ENCODE measurements around the gene LUM. TPM values are rescaled to one million over a fixed set of nuclear protein-coding genes. Genes with fewer than 3 reads are reported as not detected.

LUM gene
- total RNA-seq, 2 experiments from 2014 or later: not detected

DNA sequence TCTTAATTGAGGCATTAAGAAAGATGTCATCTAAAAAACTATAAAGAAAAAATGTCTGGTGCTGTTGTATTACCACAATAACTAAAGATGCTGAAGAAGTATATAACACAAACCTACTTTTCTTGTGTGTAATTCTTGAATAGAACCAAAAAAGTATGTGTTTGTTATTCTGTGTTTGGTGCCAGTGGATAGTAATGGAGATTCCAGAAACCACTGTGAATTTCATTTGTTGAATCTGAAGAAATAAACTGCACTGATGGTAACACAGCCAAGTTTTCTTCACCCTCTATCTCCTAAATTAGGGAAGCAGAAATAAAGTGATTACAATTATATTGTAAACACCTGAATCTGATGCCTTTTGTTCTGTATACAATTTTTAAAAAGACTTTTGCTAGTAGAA is 40.4 kb downstream of the LUM start:
- TF ChIP-seq CTCF (IDR thresholded peaks at IDR 0.05): no peak
- H3K9me3 Mint-ChIP-seq: no peaks in the 10 kb centered on the region
- POLR2A ChIA-PET: no interaction called here
- H3K27ac Mint-ChIP-seq: no peak overlapping the region
- peaks cover 1% of the 10 kb centered on the region for H3K27me3 Mint-ChIP-seq
- no peak for DNase-seq
- H3K36me3 Mint-ChIP-seq (ENCODE audit: low read depth): no peaks in the 10 kb centered on the region
- ATAC-seq: no peak
- H3K4me3 Mint-ChIP-seq: no peak overlapping the region
- intact Hi-C loops (cut with micrococcal nuclease): no loop called here
- CTCF ChIA-PET: no interaction called here
- no peaks in the 10 kb centered on the region for H3K4me1 Mint-ChIP-seq (ENCODE audit: low read depth)

DNA sequence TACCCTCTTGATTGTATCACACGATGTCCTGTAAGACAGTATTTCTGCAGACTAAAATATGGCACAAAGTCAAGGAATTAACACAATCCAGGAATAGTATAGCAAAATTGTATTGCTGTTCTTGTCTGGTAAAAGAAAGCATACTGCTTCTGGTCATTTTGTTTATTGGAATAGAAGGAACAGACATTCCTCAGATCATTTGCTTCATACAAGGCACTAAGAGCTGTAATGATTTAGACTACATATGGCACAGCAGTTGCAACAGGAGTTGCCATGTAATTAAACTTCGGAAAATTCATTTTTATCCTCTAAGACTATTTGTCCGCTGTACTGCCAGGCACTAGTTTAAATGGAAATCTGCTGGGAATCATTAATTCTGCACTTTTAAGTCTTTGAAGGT is 45.9 kb downstream of the LUM start:
- intact Hi-C loops (cut with micrococcal nuclease): no loop called here
- no peaks in the 10 kb centered on the region for H3K4me1 Mint-ChIP-seq (ENCODE audit: low read depth)
- ChIA-PET CTCF (no interaction called here), POLR2A (no interaction called here)
- no peaks in the 10 kb centered on the region for H3K9me3 Mint-ChIP-seq
- no peak overlapping the region for H3K4me3 Mint-ChIP-seq
- no peak for TF ChIP-seq CTCF (IDR thresholded peaks at IDR 0.05)
- ATAC-seq: no peak
- peaks cover 1% of the 10 kb centered on the region for H3K27me3 Mint-ChIP-seq
- H3K36me3 Mint-ChIP-seq (ENCODE audit: low read depth): no peaks in the 10 kb centered on the region
- H3K27ac Mint-ChIP-seq: no peak overlapping the region
- DNase-seq: no peak

DNA sequence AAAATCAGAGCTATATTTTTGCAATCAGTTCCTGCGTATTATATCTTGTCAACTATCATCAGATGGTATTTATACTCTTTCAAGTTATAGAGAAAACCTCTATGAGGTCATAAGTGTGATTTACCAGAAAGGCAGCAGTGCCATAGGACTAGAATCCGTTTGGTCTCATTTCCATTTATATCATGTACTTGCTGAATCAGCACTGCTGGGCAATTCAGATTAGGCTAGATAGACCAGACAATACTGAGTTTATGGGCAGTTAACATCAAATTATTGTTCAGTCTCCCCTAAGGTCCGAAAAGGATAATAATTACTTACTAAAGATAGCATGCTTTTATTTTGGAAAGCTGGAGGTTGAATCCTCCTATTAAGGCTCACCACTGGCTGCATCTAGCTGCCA is 46.7 kb downstream of the LUM start:
- H3K4me1 Mint-ChIP-seq (ENCODE audit: low read depth): no peaks in the 10 kb centered on the region
- DNase-seq (no peak), ATAC-seq (no peak)
- POLR2A ChIA-PET: no interaction called here
- H3K27ac Mint-ChIP-seq: no peak overlapping the region
- no peak overlapping the region for H3K4me3 Mint-ChIP-seq
- intact Hi-C loops (cut with micrococcal nuclease): no loop called here
- H3K9me3 Mint-ChIP-seq: no peaks in the 10 kb centered on the region
- peaks cover 1% of the 10 kb centered on the region for H3K27me3 Mint-ChIP-seq
- no peaks in the 10 kb centered on the region for H3K36me3 Mint-ChIP-seq (ENCODE audit: low read depth)
- CTCF ChIA-PET: no interaction called here
- TF ChIP-seq CTCF (IDR thresholded peaks at IDR 0.05): no peak

- no peak for TF ChIP-seq CTCF (IDR thresholded peaks at IDR 0.05)
- no peak for ATAC-seq
- intact Hi-C loops (cut with micrococcal nuclease): no loop called here
- ChIA-PET POLR2A (no interaction called here), CTCF (interaction anchor here (0.9 kb wide), 1 partner anchor 12 kb away, joined by 3 read pairs; no protein-coding TSS in a partner anchor)
- H3K4me1 Mint-ChIP-seq (ENCODE audit: low read depth): no peaks in the 10 kb centered on the region
- H3K4me3 Mint-ChIP-seq: no peak overlapping the region
- H3K9me3 Mint-ChIP-seq: no peaks in the 10 kb centered on the region
- H3K36me3 Mint-ChIP-seq (ENCODE audit: low read depth): no peaks in the 10 kb centered on the region
- no peak overlapping the region for H3K27ac Mint-ChIP-seq
- H3K27me3 Mint-ChIP-seq: no peaks in the 10 kb centered on the region
- no peak for DNase-seq
Measured at GRCh38 chr12:91061091-91061490, 50.2 kb downstream of the LUM start.

DNA sequence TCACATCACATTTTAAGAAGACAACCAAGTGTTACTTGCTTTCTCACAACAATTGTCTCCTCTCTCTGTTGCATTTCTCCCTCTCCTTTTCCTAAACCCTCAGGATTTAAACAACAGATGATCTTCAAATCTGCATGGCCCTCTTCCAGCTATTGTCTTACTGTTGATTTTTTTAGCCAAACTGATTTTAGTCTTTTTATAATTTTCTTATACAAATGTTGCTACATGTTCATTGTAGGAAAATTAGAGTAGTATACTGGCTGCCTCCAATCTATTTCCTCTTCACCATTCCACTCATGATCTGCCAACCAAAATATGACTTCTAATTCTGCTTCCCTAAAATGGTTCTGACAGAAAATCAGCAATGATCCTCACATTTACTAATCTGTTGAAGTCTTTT is 52.1 kb downstream of the LUM start:
- DNase-seq (no peak), ATAC-seq (no peak)
- Mint-ChIP-seq H3K4me3 (no peak overlapping the region), H3K4me1 (ENCODE audit: low read depth) (no peaks in the 10 kb centered on the region), H3K27me3 (peaks cover 1% of the 10 kb centered on the region), H3K36me3 (ENCODE audit: low read depth) (no peaks in the 10 kb centered on the region), H3K9me3 (no peaks in the 10 kb centered on the region), H3K27ac (no peak overlapping the region)
- CTCF ChIA-PET: no interaction called here
- TF ChIP-seq CTCF (IDR thresholded peaks at IDR 0.05): no peak
- POLR2A ChIA-PET: no interaction called here
- intact Hi-C loops (cut with micrococcal nuclease): no loop called here

All from activated CD8-positive, alpha-beta T cell treated with anti-CD3 and anti-CD28 coated beads for 36 hours (primary cell).